GM19468 (cell line): ENCODE data around the gene ABCD1.
"Not testable (repeated sequence)": the region's sequence is repeated elsewhere in the genome, so short reads cannot be mapped to it uniquely, and the experiment has no call there.

Experiments used
- ATAC-seq: cut with Tn5 transposase; IDR thresholded peaks from one replicate; pipeline ENCODE4 v1.9.1; 2021; ENCODE audit warnings: mild to moderate bottlenecking, moderate library complexity, moderate number of reproducible peaks; ENCODE audit not compliant: unreplicated experiment; ENCODE audit errors: extremely low read depth

ABCD1 gene

GRCh38 chrX:153731117-153731844 is 6.6 kb downstream of the ABCD1 start:
- ATAC-seq: no peak

GRCh38 chrX:153731845-153732215 is 7.2 kb downstream of the ABCD1 start:
- ATAC-seq: no peak

GRCh38 chrX:153732401-153732800 is 7.7 kb downstream of the ABCD1 start:
- ATAC-seq: no peak

- no peak for ATAC-seq
Observed at GRCh38 chrX:153733651-153734240, 9.1 kb downstream of the ABCD1 start.

GRCh38 chrX:153734871-153735270 is 10.2 kb downstream of the ABCD1 start:
- ATAC-seq: no peak

- no peak for ATAC-seq
Observed at GRCh38 chrX:153735274-153735673, 10.6 kb downstream of the ABCD1 start.

GRCh38 chrX:153736071-153736820 is 11.6 kb downstream of the ABCD1 start:
- no peak for ATAC-seq

GRCh38 chrX:153736871-153737441 is 12.3 kb downstream of the ABCD1 start:
- no peak for ATAC-seq

GRCh38 chrX:153738056-153738605 is 13.5 kb downstream of the ABCD1 start:
- ATAC-seq: no peak

- no peak for ATAC-seq
Observed at GRCh38 chrX:153739754-153740486, 15.3 kb downstream of the ABCD1 start.

- no peak for ATAC-seq
Observed at GRCh38 chrX:153740631-153741222, 16.1 kb downstream of the ABCD1 start.

- no peak for ATAC-seq
Observed at GRCh38 chrX:153741446-153741845, 16.8 kb downstream of the ABCD1 start.

GRCh38 chrX:153742111-153742510 is 17.5 kb downstream of the ABCD1 start:
- ATAC-seq: not testable (repeated sequence)

GRCh38 chrX:153742796-153743467 is 18.3 kb downstream of the ABCD1 start:
- ATAC-seq: not testable (repeated sequence)

- not testable (repeated sequence) for ATAC-seq
Observed at GRCh38 chrX:153743468-153744209, 19.0 kb downstream of the ABCD1 start.

- ATAC-seq: no peak
Observed at GRCh38 chrX:153744210-153745066, 19.8 kb downstream of the ABCD1 start.

- not testable (repeated sequence) for ATAC-seq
Observed at GRCh38 chrX:153745067-153745433, 20.4 kb downstream of the ABCD1 start.

- no peak for ATAC-seq
Observed at GRCh38 chrX:153746359-153746758, 21.7 kb downstream of the ABCD1 start.
